Inflammatory macrophage (primary cell): Measurements from ENCODE around the gene NMNAT2.

Experiments used
- DNase-seq, 2 donors: peaks; one replicate each; pipeline ENCODE4 v3.0.0-alpha.2; 2020 to 2022

Gene NMNAT2

GRCh38 chr1:183310753-183311479 lies 107.3 kb downstream of the NMNAT2 start:
- peak in 1 of 2 donors; percentile 42 for DNase-seq

DNA sequence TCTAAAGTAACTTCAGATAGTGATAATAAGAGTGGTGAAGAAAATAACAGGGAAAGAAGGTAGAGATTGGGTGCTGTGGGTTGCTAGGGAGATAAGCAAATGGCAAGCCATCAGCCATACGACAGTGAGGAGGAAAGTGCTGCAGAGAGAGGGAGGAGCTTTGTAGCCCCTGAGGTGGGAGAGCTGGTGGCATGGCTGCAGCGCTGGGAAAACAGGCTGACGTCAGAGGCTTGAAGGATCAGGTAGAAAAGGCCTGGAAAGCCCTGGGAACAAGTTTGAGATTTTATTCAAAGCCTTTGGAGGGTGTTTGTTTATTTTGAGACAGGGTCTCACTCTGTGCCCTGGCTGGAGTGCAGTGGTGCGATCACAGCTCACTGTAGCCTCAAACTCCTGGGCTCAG lies 109.5 kb downstream of the NMNAT2 start:
- no peak for DNase-seq

- DNase-seq, result no peak
Measured at GRCh38 chr1:183306317-183307042, 111.7 kb downstream of the NMNAT2 start.

- DNase-seq, result no peak
Measured at GRCh38 chr1:183304440-183305107, 113.6 kb downstream of the NMNAT2 start.

GRCh38 chr1:183303901-183304300 lies 114.3 kb downstream of the NMNAT2 start:
- DNase-seq, result peak in 1 of 2 donors; percentile 20

GRCh38 chr1:183303323-183303645 lies 114.9 kb downstream of the NMNAT2 start:
- DNase-seq, result no peak

GRCh38 chr1:183302452-183303322 lies 115.5 kb downstream of the NMNAT2 start:
- no peak for DNase-seq

- DNase-seq, result no peak
Measured at GRCh38 chr1:183301239-183301638, 116.9 kb downstream of the NMNAT2 start.

DNA sequence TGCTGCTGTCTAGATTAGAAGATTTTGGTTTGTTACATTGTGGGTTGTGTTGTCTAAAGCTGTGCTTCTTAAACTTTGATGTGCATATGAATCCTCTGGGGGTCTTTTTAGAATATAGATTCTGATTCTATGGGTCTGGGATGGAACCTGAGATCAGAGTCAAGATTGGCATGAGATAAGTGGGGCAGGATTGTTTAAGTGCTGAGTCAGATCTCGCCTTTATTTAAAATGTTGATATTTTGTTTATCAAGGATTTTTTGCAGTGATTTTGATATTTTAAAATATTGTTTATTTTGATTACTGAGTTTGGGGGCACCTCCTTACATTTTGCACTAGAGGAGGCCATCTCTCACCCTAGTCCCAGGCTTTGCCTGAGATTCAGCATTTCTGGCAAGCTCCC lies 117.4 kb downstream of the NMNAT2 start:
- no peak for DNase-seq

DNA sequence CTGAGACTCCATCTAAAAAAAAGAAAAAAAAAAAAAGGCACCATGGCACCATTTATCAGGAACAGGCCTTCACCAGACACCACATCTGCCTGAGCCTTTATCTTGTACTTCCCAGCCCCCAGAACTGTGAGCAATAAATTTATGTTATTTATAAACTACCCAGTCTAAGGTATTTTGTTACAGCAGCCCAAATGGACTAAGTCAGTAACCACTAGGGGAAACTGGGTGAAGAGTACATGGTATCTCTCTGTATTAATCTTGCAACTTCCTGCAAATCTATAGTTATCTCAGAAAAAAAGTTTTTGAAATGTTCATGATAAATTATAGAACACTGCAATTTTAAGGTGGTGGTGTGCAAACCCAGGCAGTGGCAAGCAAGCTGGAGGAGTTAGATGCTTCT lies 117.8 kb downstream of the NMNAT2 start:
- DNase-seq, result no peak

DNA sequence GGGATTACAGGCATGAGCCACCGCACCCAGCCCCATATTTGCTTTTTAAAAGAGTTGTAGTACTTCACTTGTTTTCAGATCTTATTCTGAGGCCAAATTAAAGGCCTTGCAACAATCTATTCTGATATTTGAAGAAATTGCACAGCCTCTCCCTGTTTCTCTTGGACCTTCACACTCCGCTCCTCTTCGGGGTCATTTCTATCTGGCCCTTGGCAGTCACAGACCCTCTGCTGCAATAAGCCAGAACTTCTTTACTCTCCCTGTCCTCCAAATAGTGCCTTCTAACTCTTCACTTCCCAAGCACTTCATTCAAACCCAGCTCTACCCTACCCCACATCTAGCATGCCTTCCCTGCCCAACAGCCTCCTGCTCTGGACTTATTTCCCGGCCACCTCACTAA lies 121.4 kb downstream of the NMNAT2 start:
- DNase-seq, result no peak

GRCh38 chr1:183295521-183295920 lies 122.7 kb downstream of the NMNAT2 start:
- no peak for DNase-seq

- no peak for DNase-seq
Measured at GRCh38 chr1:183293876-183294275, 124.3 kb downstream of the NMNAT2 start.

- no peak for DNase-seq
Measured at GRCh38 chr1:183293241-183293640, 124.9 kb downstream of the NMNAT2 start.

DNA sequence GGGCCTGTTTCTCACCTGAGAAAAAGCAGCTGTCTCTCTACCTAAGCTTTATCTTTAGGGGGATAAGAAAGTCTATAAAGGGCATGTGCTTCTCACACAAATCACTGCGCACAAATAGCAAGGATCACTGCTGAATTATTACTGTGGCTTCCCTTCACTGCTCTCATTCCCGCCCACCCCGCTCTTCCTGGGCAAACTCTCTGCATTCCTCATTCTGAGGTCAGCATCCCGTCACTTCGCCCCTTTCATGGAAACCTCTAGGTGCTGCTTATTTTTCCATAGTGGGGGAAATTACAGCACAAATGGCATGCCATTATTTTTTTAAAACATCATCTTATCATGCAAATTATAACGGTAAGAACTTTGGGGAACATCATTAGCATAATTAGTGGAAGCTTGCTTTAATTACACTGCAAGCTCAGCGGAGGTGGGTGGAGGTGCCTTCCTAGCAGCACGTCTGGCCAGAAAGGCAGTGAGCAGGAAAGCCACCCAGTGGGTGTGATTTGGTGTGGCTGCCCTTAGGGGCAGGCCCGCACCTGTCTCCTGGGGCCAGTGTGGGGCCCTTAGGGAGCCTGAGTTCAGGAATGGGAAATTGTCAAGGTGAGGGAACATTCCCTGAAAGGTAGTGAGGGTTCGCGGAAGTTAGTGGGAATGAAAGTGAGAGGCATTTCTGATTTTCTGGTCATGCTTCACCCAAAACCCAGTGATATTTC lies 126.2 kb downstream of the NMNAT2 start:
- no peak for DNase-seq

- no peak for DNase-seq
Measured at GRCh38 chr1:183291216-183291762, 126.9 kb downstream of the NMNAT2 start.

- DNase-seq, result no peak
Measured at GRCh38 chr1:183290628-183291027, 127.6 kb downstream of the NMNAT2 start.

GRCh38 chr1:183289051-183289496 lies 129.1 kb downstream of the NMNAT2 start:
- no peak for DNase-seq

DNA sequence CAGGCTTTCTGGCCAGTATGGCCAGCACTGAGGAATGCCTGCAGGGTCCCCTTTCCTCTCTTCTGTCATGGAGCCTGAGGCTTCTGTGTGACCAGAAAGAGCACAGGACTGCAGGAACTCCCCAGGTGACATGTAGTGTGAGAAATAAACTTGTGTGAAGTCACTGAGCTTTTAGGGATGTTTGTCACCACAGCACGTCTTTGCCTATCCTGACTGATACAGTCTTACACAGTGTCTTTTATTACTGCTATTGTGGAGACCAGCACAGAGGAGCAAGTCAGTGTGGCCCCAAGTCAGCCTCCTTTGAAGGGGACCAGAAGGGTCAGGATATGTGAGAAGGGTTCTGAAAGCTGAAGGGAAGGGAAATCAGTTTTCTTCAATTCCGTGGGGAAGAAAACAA lies 129.6 kb downstream of the NMNAT2 start:
- no peak for DNase-seq

- DNase-seq, result no peak
Measured at GRCh38 chr1:183287191-183287675, 130.9 kb downstream of the NMNAT2 start.

- DNase-seq, result no peak
Measured at GRCh38 chr1:183285746-183286145, 132.4 kb downstream of the NMNAT2 start.

DNA sequence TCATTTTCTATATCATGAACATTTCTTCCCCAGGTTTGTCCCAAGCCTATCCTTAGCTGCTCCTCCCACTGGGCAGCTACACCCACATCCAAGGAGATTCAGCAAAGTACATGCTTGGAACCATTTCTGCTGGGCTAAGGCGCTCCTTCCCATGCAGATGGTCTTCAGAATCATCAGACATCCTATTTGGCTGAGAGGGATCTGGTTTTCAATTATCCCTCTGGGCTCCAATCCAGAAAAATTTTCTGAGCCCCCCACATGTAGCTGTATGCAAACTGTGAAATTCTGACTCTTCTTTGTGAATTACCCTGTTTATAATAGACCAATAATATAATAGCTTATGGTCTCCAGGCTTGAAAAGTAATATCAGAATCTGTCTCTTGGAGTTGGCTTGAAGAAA lies 132.9 kb downstream of the NMNAT2 start:
- DNase-seq, result no peak
